ENCODE data around the gene RPTOR.

DNA sequence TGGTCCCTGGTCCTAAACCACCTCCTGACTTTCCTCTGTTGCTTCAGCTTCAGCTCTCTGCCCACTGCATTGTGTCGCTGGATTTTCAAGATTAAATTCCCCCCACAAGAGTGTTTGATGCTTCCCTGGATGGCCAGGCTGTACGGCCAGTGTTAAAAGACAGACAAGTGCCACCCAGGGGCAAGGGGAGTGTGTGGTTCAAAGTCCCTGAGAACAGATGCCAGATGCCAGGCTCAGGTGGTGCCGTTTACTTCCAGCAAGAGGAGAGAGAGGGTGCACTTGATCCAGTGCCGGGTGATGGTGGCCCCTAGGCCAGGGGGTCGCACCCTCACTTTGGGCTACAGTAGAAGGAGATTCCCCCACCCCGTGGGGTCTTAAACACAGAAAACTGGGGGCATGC is 109.2 kb downstream of the RPTOR start:
- TF ChIP-seq POLR2A (IDR thresholded peaks at IDR 0.05; ENCODE audit: low read length) (no peak), GATA1 (IDR thresholded peaks at IDR 0.05; ENCODE audit: low read depth, low read length) (no peak)

All from erythroblast (primary cell).